ENCODE data around the gene R3HDML. TPM values are rescaled to one million over a fixed set of nuclear protein-coding genes. Genes with fewer than 3 reads are reported as not detected.

R3HDML gene
- total and polyA plus RNA-seq, 2 of the 13 experiments (the other 11 are each of a cell fraction or from before 2014, with no cell fraction given): not detected

DNA sequence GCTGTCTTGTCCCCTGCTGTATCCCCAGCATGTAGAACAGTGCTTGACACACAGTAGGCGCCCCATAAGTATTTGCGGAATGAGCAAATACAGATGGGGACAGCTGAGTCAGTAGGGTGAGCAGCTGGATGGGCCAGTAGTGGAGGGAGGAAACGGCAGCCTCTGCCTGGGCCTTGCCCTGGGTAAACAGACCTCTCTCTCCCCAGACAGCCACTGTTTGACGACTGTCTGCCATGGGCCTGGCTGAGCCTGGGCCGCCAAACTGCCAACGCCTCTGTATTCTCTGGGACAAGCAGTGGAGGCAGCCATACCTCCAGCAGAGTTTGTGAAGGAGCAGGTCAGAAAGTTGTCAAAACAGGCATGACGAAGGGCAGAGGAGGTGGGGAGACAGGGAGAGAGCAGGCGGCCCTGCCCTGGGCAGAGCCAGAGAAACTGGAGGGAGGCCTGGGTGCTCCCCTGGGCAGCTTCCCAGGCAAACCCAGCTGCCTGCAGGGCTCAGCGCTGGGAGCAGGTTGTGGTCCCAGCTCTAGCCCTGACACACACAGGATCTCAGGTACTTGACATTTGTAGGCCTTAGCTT, 33.9 kb downstream of the R3HDML start (continued):
- peak in 1 of 2 experiments; percentile 74; a peak in 1 of 4 replicates for TF ChIP-seq ATF4 (CRISPR knock-in tag; IDR thresholded peaks at IDR 0.05)
- TF ChIP-seq MLX (CRISPR knock-in tag; IDR thresholded peaks at IDR 0.05): peak; percentile 42
- no peak for TF ChIP-seq AGO1 (IDR thresholded peaks at IDR 0.05; ENCODE audit: low read depth, low read length, poor library complexity, severe bottlenecking)
- TF ChIP-seq IKZF4 (CRISPR knock-in tag; IDR thresholded peaks at IDR 0.05; ENCODE audit: borderline replicate concordance, low read depth, not compliant biosample characterization): peak; percentile 55
- TF ChIP-seq NCOA1 (CRISPR knock-in tag; IDR thresholded peaks at IDR 0.05): no peak
- TF ChIP-seq MZF1 (CRISPR knock-in tag; IDR thresholded peaks at IDR 0.05; ENCODE audit: borderline replicate concordance): no peak
- TF ChIP-seq ZNF101 (CRISPR knock-in tag; IDR thresholded peaks at IDR 0.05; ENCODE audit: borderline replicate concordance, low read depth): no peak
- TF ChIP-seq, protein P1, sequence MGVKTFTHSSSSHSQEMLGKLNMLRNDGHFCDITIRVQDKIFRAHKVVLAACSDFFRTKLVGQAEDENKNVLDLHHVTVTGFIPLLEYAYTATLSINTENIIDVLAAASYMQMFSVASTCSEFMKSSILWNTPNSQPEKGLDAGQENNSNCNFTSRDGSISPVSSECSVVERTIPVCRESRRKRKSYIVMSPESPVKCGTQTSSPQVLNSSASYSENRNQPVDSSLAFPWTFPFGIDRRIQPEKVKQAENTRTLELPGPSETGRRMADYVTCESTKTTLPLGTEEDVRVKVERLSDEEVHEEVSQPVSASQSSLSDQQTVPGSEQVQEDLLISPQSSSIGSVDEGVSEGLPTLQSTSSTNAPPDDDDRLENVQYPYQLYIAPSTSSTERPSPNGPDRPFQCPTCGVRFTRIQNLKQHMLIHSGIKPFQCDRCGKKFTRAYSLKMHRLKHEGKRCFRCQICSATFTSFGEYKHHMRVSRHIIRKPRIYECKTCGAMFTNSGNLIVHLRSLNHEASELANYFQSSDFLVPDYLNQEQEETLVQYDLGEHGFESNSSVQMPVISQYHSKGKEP (CRISPR knock-in tag; IDR thresholded peaks at IDR 0.05): no peak; the same call in 1 of the 2 replicates
- 0 out of 2 replicates have a peak, but pooled peaks have one; percentile 40 for TF ChIP-seq HNF4G (IDR thresholded peaks at IDR 0.05; ENCODE audit: borderline replicate concordance, low read depth, low read length)
- peak; percentile 12; the same call in 1 of the 2 replicates for TF ChIP-seq HNF4G (CRISPR knock-in tag; IDR thresholded peaks at IDR 0.05; ENCODE audit: borderline replicate concordance, low read depth)
- no peak for TF ChIP-seq ZNF343 (CRISPR knock-in tag; IDR thresholded peaks at IDR 0.05)
- TF ChIP-seq SOX6 (IDR thresholded peaks at IDR 0.05): no peak
- TF ChIP-seq SOX6 (CRISPR knock-in tag; IDR thresholded peaks at IDR 0.05): peak; percentile 80
- peak; percentile 75; the same call in 1 of the 2 replicates for TF ChIP-seq ZNF543 (CRISPR knock-in tag; IDR thresholded peaks at IDR 0.05)
- TF ChIP-seq, protein P2, sequence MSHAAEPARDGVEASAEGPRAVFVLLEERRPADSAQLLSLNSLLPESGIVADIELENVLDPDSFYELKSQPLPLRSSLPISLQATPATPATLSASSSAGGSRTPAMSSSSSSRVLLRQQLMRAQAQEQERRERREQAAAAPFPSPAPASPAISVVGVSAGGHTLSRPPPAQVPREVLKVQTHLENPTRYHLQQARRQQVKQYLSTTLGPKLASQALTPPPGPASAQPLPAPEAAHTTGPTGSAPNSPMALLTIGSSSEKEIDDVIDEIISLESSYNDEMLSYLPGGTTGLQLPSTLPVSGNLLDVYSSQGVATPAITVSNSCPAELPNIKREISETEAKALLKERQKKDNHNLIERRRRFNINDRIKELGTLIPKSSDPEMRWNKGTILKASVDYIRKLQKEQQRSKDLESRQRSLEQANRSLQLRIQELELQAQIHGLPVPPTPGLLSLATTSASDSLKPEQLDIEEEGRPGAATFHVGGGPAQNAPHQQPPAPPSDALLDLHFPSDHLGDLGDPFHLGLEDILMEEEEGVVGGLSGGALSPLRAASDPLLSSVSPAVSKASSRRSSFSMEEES (CRISPR knock-in tag; IDR thresholded peaks at IDR 0.05): no peak
- no peak for TF ChIP-seq KLF15 (CRISPR knock-in tag; IDR thresholded peaks at IDR 0.05; ENCODE audit: borderline replicate concordance)
- TF ChIP-seq ZNF234 (CRISPR knock-in tag; conservative IDR thresholded peaks at IDR 0.05): no peak
- TF ChIP-seq ZBTB1 (CRISPR knock-in tag; IDR thresholded peaks at IDR 0.05; ENCODE audit: borderline replicate concordance): no peak
- TF ChIP-seq ZNF549 (CRISPR knock-in tag; IDR thresholded peaks at IDR 0.05): no peak
- peak; percentile 70; the same call in 1 of the 2 replicates for TF ChIP-seq ZNF800 (CRISPR knock-in tag; IDR thresholded peaks at IDR 0.05)
- peak; percentile 97 for TF ChIP-seq ZNF121 (CRISPR knock-in tag; IDR thresholded peaks at IDR 0.05)
- TF ChIP-seq RFX5 (IDR thresholded peaks at IDR 0.05; ENCODE audit: low read depth, low read length): 0 out of 2 replicates have a peak, but pooled peaks have one; percentile 39
- TF ChIP-seq CENPT (CRISPR knock-in tag; IDR thresholded peaks at IDR 0.05; ENCODE audit: low read depth): no peak
- peak; percentile 80 for TF ChIP-seq SOX5 (CRISPR knock-in tag; IDR thresholded peaks at IDR 0.05; ENCODE audit: borderline replicate concordance)

All from HepG2 (cell line).